IMR-90 (cell line): ENCODE measurements around the gene CPA4.

ENCODE experiments used
- CEBPB ChIP-seq: IDR thresholded peaks from 2 replicates; pipeline ENCODE4 v1.6.1; 2012; ENCODE audit warnings: low read depth, low read length, improper control_type of control experiment
- CTCF ChIP-seq: conservative IDR thresholded peaks from 2 replicates; pipeline ENCODE4 v1.5.1; 2012; ENCODE audit warnings: mild to moderate bottlenecking, low read depth, low read length, improper control_type of control experiment
- MAFK ChIP-seq: IDR thresholded peaks from 2 replicates; pipeline ENCODE4 v1.6.1; 2012; ENCODE audit warnings: low read depth, low read length, improper control_type of control experiment
- MAZ ChIP-seq: IDR thresholded peaks from 2 replicates; pipeline ENCODE4 v1.6.1; 2012; ENCODE audit warnings: low read depth, mild to moderate bottlenecking, low read length, improper control_type of control experiment, moderate library complexity, borderline replicate concordance
- MXI1 ChIP-seq: IDR thresholded peaks from 2 replicates; pipeline ENCODE4 v1.6.1; 2012; ENCODE audit warnings: low read depth, mild to moderate bottlenecking, low read length, moderate library complexity, borderline replicate concordance
- POLR2A ChIP-seq: IDR thresholded peaks from 2 replicates; pipeline ENCODE4 v1.6.1; 2012; ENCODE audit warnings: mild to moderate bottlenecking, low read depth, low read length
- RAD21 ChIP-seq: IDR thresholded peaks from 2 replicates; pipeline ENCODE4 v1.6.1; 2012; ENCODE audit warnings: low read length, improper control_type of control experiment
- SMC3 ChIP-seq: fragments of 150-350 bp; IDR thresholded peaks from 2 replicates; pipeline ENCODE4 v1.6.1; 2016; ENCODE audit warnings: low read depth, mild to moderate bottlenecking, antibody characterized with exemption, low read length, moderate library complexity

- TF ChIP-seq CTCF, result no peak
- TF ChIP-seq SMC3, result no peak
- TF ChIP-seq POLR2A, result no peak
- TF ChIP-seq MAZ, result no peak
- no peak for TF ChIP-seq MXI1
- no peak for TF ChIP-seq MAFK
- TF ChIP-seq RAD21, result no peak
- TF ChIP-seq CEBPB, result no peak
Observed at GRCh38 chr7:130275826-130276297, 17.1 kb upstream of the CPA4 start.
